DND-41 (cell line): ENCODE measurements around the gene BOD1L1.

ENCODE experiments used
- CTCF ChIP-seq: IDR thresholded peaks from 2 replicates; pipeline ENCODE4 v1.5.1; 2012; ENCODE audit warnings: borderline replicate concordance, low read length, moderate library complexity, mild to moderate bottlenecking; ENCODE audit not compliant: poor library complexity, severe bottlenecking; ENCODE audit errors: extremely low read depth
- EZH2 ChIP-seq: IDR thresholded peaks from 3 replicates; pipeline ENCODE4 v1.6.1; 2012; ENCODE audit warnings: borderline replicate concordance, low read depth, mild to moderate bottlenecking, moderate library complexity, low read length, inconsistent platforms; ENCODE audit not compliant: severe bottlenecking

DNA sequence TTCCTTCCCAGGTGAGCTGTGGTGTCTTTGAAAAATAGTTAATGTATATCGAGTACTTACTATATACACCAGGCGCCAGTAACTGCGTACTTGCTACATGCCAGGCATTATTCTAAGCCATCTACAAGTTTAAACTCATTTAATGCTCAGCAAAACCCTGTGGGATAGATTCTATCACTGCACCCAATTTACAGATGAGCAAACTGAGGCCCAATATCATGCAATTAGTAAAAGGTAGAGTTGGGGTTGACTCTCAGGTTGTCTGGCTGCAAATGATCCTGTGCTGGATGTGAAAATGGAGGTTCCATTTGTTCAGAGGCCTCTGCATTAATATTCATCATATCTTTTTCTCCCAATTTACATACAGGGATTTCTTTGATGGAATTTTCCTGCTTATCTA lies 100.9 kb downstream of the BOD1L1 start:
- TF ChIP-seq CTCF, result no peak
- TF ChIP-seq EZH2, result no peak
